Kidney glomerular epithelial cell (primary cell): Measurements from ENCODE around the gene TRIM2.

ENCODE experiments used
- DNase-seq: peaks from one replicate; lab custom pipeline; 2025; lab: John Stamatoyannopoulos, UW

The TRIM2 gene

DNA sequence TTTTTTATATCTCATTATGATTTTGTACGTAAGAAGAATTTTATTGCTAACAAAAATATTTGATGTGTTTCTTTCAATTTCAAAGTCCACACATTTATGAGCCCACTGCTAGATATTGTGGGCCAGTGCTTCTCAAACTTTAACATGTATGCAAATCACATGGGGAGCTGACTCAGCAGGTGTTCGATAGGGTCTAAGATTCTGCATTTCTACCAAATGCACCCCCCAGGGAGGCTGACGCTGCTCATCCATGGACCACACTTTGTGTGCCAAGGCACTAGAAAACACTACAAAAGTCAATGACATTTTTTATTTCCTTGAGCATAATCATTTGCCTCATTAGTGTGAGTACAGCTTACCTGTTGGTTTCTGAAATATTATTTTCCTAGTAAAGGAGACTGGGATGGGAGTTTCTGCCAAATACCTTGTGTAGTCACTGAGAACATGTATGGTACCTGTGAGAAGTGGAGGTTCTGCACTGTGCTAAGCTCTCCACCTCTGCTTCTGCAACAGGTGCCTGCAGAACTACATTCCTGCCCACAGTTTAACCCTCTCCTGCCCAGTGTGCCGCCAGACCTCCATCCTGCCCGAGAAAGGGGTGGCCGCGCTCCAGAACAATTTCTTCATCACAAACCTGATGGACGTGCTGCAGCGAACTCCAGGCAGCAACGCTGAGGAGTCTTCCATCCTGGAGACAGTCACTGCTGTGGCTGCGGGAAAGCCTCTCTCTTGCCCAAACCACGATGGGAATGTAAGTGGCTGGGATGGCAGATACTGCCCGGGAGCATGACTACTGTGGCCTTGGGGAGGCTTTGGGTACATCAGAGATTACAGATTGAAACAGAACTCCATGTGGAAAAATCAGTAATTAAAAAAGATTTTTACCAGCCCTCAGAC is 71.4 kb downstream of the TRIM2 start:
- no peak for DNase-seq

GRCh38 chr4:153276971-153277370 is 72.7 kb downstream of the TRIM2 start:
- DNase-seq, result no peak

DNA sequence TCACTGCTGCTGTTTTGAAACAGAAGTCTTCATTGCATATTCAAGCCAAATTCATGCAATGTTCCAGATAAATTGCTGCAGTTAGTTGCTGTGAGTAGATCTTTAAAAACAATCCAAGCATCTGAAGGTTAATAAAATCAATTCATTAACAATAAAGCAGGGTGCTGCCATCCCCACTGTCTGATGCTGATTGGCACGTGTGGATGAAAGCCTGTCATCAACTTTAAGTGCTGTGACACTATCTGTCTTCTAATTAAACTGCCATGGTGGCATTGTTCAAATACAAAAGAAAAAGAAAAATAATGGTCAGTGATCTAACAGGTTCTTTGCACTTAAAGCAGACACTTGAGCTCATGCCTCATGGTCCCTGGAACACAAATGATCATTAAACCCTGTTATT is 77.2 kb downstream of the TRIM2 start:
- no peak for DNase-seq

DNA sequence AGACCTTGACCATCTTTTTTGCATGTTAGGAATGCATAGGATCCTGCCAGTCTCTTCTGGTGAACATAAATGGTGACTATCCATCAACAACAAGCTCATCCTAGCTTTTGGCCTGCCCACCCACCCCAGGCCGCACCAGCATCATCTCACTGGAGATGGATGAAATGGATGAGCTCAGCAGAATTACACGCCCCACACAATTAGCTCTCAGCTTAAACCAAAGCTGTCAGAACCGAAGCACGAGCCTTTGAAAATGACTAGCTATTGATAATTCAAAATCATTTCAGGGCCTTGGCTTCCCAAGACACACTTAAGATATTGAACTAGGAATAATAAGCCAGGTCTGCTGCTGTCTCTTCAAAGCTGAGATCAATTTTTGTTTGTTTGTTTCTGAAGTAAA is 77.8 kb downstream of the TRIM2 start:
- no peak for DNase-seq

GRCh38 chr4:153283260-153283659 is 79.0 kb downstream of the TRIM2 start:
- no peak for DNase-seq

DNA sequence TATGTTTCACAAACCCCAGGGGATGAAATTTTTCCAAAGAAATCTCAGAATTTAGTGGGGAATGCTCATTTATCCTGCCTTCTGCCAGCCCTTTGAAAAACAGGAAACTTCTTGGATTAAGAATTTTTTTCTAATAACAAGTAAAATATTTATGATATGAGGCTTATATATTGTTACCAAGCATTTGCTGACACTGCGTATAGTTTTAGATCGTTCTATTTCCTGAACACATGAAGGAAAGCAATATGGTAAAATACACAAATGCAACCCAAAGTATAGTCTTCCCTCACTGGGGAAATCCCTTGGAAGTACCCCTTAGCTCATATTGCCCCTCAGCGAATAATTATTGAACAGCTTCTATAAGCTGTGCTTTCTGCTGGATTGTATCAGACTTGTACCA is 85.9 kb downstream of the TRIM2 start:
- DNase-seq, result no peak

GRCh38 chr4:153291562-153291961 is 87.3 kb downstream of the TRIM2 start:
- no peak for DNase-seq

- no peak for DNase-seq
These were observed 88.9 kb downstream of the TRIM2 start for GRCh38 chr4:153292897-153293741.

DNA sequence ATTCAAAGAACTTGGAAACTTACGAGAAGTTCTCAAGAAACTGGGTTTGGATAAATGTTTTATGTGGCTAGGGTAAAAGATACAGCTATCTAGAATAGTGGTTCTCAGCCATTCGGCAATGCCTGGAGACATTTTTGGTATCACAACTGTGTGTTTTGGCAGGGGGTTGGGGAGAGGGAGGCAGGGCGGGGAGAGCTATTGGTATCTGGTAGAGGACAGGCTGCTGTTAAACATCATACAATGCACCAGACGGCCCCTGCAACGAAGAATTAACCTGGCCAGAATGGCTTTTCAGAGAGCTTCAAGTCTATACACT is 89.5 kb downstream of the TRIM2 start:
- no peak for DNase-seq

DNA sequence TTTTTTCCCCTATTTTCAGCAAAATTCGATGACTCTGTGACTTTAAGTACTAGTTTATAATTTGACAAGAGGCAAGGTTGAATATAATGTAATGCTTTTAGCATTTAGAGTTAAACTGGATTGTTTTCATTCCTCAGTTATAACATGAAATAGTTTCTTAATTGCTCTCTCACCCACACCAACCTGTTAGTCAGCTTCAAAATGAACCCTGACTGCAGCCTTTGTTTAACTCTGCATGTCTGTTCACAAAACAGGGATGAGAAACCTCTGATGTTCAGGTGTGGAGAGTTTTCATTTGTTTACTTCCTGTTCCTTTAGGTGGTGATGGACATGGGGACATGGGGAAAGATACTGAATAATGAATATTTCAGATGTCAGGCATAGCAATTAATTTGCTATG is 90.4 kb downstream of the TRIM2 start:
- peak; percentile 10 for DNase-seq

DNA sequence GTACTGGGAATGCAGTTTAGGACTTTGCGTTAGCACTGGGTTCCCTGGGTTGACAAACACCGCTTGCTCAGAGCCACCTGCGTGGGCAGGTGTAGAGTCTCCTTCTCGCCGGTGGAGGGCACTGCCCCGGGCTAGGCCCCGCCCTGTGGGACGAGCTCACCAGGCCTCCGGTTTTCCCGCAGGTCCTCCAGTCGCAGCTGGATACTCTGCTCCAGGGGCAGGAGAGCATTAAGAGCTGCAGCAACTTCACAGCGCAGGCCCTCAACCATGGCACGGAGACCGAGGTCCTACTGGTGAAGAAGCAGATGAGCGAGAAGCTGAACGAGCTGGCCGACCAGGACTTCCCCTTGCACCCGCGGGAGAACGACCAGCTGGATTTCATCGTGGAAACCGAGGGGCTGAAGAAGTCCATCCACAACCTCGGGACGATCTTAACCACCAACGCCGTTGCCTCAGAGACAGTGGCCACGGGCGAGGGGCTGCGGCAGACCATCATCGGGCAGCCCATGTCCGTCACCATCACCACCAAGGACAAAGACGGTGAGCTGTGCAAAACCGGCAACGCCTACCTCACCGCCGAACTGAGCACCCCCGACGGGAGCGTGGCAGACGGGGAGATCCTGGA is 91.0 kb downstream of the TRIM2 start:
- no peak for DNase-seq

DNA sequence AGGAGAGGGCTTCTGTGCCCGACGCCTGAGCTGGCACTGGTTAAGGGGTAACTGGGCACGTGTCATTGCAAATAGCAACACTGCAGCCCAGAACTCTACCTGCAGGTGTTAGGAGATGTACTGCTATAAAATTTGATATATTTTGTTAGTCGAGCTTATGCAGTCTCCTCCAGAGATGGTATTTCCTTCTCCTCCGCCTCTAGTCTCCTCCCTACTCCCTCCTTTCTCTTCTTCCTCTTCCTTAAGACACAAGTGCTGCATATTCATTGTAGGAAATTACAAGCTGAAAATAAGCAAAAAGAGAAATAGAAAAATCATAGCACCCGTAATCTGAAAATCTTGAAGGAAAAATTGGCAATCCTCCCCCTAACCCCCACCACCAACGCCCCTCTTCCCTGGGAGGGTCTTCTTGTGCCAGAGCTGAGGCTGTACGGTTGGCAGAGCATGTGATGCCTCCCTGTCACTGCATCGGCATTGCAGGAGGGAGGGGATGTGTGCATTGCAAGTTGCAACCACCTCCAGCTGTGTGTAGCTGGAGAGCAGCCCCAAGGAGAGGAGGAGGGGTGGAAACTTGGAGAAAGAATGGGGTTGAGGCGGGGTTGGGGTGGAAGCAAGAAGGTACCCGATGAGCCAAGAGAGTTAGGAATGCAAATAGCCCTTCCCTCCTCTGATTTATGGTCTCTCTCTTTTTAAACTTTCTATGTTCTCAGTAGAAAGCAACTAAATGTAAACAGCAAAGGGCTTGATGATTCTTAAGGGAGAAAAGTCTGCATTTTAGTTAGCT is 92.0 kb downstream of the TRIM2 start:
- DNase-seq, result no peak

DNA sequence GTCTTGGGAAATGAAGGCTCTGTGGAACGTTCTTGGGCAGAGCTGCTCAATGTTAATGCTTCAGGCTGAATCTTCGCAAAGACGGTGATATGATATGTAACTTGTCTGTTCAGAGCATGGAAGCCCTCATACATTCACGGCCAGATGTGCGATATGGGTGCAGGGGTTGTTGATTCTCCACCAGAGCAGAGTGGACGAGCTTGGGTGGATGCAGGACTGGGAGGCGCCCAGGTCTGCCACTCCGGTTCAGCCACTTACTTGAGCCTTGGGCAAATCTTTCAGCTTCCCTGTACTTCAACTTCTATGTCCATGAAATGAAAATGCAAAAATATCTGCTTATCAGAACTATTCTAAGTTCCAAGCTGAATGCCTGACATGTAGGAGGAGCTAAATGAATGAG is 92.9 kb downstream of the TRIM2 start:
- no peak for DNase-seq

DNA sequence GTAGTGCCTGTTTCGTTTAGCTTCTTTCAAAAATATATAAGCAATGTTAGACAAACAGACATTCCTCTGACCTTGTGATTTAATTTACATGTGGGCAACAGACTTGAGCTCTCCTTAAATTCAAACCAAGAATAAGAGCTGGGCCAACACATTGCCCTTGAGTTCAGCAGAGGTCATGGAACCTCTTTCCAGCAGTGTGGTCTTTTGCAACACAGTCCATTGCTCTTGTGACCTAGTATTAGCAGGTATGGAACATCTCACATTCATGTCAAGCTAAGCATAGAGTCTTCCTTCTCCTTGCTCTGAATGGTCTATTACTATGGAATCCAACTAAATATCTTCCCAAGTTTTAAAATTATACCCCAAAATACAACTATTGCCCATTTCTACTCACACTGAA is 106.5 kb downstream of the TRIM2 start:
- DNase-seq, result no peak

- DNase-seq, result no peak
These were observed 110.7 kb downstream of the TRIM2 start for GRCh38 chr4:153314915-153315314.

DNA sequence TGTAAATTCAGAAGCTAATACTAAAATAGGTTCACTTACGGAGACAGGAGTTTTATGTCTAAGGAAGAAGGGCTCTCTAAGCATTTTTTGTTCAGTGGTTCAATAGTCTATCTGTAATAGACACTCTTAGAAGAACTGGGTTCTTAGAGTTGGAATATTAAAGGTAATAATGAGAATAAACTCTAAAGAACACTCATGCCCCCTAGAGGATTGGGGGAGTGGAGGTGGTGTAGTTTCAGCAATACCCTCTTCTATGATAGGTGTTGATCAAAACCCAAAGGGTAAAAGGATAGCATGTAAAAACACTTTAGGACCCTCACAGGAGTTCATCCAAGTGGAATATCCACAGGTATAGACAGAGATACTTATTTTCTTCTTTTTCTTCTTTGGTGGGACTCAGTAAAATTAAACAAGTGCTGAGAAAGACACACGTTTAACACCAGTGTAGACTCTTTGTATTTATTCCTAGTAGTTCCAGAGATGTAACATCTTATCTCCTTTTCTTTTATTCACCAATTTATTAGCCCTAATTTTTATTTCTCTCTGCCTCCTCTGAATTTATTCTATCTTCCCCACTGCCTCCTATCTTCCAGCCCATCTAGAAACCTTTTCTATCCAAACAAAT is 114.6 kb downstream of the TRIM2 start:
- DNase-seq, result peak; percentile 24

- no peak for DNase-seq
These were observed 118.5 kb downstream of the TRIM2 start for GRCh38 chr4:153322791-153323190.

- no peak for DNase-seq
These were observed 119.8 kb downstream of the TRIM2 start for GRCh38 chr4:153324046-153324445.

GRCh38 chr4:153325558-153325957 is 121.3 kb downstream of the TRIM2 start:
- no peak for DNase-seq

GRCh38 chr4:153326513-153326912 is 122.3 kb downstream of the TRIM2 start:
- DNase-seq, result no peak

DNA sequence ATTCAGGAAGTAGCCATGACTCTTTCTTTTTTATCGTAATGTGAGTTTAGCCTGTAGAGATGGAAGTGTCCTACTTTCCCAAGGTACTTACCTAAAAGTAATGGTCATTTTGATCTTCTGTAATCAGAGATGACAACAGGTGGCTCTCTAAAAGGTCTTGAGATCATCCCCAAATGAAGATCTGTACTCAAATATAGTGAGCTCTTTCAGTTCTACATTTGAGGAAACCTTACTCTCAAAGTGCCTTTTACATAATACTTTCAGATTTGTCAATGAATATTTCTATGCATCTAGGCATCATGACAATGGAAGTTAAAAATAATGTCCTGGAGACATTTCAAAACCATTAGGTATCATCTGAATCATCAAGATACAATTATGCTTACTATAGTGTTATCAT is 123.0 kb downstream of the TRIM2 start:
- no peak for DNase-seq

DNA sequence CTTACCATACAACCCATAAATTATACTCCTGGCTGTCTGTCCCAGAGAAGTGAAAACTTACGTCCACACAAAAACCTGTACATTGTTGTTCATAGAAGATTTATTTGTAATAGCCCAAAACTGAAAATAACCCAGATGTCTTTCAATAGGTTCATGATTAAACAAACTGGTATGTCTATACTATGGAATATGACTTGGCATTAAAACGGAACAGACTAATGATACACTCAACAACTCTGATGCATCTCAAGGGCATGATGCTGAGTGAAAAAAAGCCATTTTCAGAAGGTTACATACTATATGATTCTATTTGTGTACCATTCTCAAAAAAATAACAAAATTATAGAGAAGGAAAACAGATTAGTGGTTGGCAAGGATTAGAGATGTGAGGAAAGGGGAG is 128.7 kb downstream of the TRIM2 start:
- no peak for DNase-seq
